ENCODE data around the gene ARID2. TPM values are rescaled to one million over a fixed set of nuclear protein-coding genes. Genes with fewer than 3 reads are reported as not detected.

Gene ARID2
- total and polyA plus RNA-seq, 4 donors: 1.8 to 17.8 (median 13.2) TPM

- TF ChIP-seq ZBTB33 (IDR thresholded peaks at IDR 0.05) (no peak), JUND (IDR thresholded peaks at IDR 0.05) (no peak), YY1 (IDR thresholded peaks at IDR 0.05) (no peak), GABPA (IDR thresholded peaks at IDR 0.05 in 1 of 2, conservative IDR thresholded peaks at IDR 0.05 in 1 of 2) (no peak), TAF1 (conservative IDR thresholded peaks at IDR 0.05) (no peak), FOXA2 (IDR thresholded peaks at IDR 0.05) (no peak), MAX (IDR thresholded peaks at IDR 0.05) (no peak), SP1 (IDR thresholded peaks at IDR 0.05) (no peak)
These were observed 200.9 kb downstream of the ARID2 start (continued) for GRCh38 chr12:45930369-45930768.

DNA sequence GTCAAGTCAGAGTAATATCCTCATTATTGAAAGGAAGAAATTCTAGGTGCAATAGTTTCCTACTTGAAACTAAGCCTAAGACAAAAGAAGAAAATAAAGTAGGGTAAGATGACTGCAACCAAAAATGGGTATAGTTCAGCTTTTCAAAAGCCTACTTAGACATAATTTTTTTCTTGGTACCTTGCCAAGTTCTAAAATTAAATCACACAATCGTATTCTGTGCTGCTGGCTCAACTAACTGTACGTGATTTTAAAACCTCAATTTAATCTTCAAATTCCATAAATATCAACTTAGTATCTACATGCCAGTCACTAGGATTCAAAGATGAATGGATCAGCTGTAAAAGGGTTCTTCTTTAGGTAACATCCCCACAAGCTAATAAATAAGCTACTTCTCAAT is 204.0 kb downstream of the ARID2 start:
- Histone ChIP-seq H3K4me1 (ENCODE audit: control insufficient read depth in 4 of 4, insufficient read depth in 4 of 4, low read length in 3 of 4) (no peaks in the 10 kb centered on the region), H3K9ac (ENCODE audit: low read depth in 1 of 2, low read length in 2 of 2) (no peak overlapping the region), H3K27ac (ENCODE audit: low read depth in 1 of 2, low read length in 2 of 2) (no peak overlapping the region), H3K9me3 (ENCODE audit: control insufficient read depth in 4 of 4, low read length in 3 of 4) (no peaks in the 10 kb centered on the region), H3K36me3 (ENCODE audit: control insufficient read depth in 4 of 4, insufficient read depth in 3 of 4, low read depth in 1 of 4, low read length in 3 of 4) (peaks cover 1 to 38% (median 18%) of the 10 kb centered on the region in 4 donors), H3K27me3 (ENCODE audit: control insufficient read depth in 4 of 4, insufficient read depth in 4 of 4, low read length in 3 of 4) (no peaks in the 10 kb centered on the region), H3K4me3 (ENCODE audit: low read depth in 1 of 3, low read length in 3 of 3) (no peak overlapping the region)
- WGBS: 63% methylated on average over 2 of the region's 2 CpGs
- no peak for TF ChIP-seq RAD21 (IDR thresholded peaks at IDR 0.05)
- TF ChIP-seq NR2F2 (IDR thresholded peaks at IDR 0.05): no peak
- TF ChIP-seq ATF3 (IDR thresholded peaks at IDR 0.05): no peak
- no peak for TF ChIP-seq MAX (IDR thresholded peaks at IDR 0.05)
- no peak for TF ChIP-seq RXRA (IDR thresholded peaks at IDR 0.05)
- TF ChIP-seq ZBTB33 (IDR thresholded peaks at IDR 0.05): no peak
- TF ChIP-seq FOXA1 (IDR thresholded peaks at IDR 0.05): no peak
- no peak for TF ChIP-seq SP1 (IDR thresholded peaks at IDR 0.05)
- no peak for TF ChIP-seq EGR1 (IDR thresholded peaks at IDR 0.05; ENCODE audit: low read depth in 2 of 2)
- TF ChIP-seq HNF4G (IDR thresholded peaks at IDR 0.05): no peak
- TF ChIP-seq, protein P1, sequence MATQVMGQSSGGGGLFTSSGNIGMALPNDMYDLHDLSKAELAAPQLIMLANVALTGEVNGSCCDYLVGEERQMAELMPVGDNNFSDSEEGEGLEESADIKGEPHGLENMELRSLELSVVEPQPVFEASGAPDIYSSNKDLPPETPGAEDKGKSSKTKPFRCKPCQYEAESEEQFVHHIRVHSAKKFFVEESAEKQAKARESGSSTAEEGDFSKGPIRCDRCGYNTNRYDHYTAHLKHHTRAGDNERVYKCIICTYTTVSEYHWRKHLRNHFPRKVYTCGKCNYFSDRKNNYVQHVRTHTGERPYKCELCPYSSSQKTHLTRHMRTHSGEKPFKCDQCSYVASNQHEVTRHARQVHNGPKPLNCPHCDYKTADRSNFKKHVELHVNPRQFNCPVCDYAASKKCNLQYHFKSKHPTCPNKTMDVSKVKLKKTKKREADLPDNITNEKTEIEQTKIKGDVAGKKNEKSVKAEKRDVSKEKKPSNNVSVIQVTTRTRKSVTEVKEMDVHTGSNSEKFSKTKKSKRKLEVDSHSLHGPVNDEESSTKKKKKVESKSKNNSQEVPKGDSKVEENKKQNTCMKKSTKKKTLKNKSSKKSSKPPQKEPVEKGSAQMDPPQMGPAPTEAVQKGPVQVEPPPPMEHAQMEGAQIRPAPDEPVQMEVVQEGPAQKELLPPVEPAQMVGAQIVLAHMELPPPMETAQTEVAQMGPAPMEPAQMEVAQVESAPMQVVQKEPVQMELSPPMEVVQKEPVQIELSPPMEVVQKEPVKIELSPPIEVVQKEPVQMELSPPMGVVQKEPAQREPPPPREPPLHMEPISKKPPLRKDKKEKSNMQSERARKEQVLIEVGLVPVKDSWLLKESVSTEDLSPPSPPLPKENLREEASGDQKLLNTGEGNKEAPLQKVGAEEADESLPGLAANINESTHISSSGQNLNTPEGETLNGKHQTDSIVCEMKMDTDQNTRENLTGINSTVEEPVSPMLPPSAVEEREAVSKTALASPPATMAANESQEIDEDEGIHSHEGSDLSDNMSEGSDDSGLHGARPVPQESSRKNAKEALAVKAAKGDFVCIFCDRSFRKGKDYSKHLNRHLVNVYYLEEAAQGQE (IDR thresholded peaks at IDR 0.05): no peak
- no peak for TF ChIP-seq HNF4A (conservative IDR thresholded peaks at IDR 0.05)
- TF ChIP-seq GABPA (IDR thresholded peaks at IDR 0.05 in 1 of 2, conservative IDR thresholded peaks at IDR 0.05 in 1 of 2): no peak
- no peak for TF ChIP-seq YY1 (IDR thresholded peaks at IDR 0.05)
- no peak for TF ChIP-seq JUND (IDR thresholded peaks at IDR 0.05)
- no peak for TF ChIP-seq FOXA2 (IDR thresholded peaks at IDR 0.05)
- no peak for TF ChIP-seq CTCF (IDR thresholded peaks at IDR 0.05; ENCODE audit: low read depth, low read length, missing input control)
- no peak for TF ChIP-seq TAF1 (conservative IDR thresholded peaks at IDR 0.05)
- DNase-seq (ENCODE audit: low spot score): no peak
